GM12892 (cell line): ENCODE measurements around the gene RABGAP1.

Experiments
- POLR2A ChIP-seq: IDR thresholded peaks from 2 replicates; pipeline ENCODE4 v1.6.1; 2011; ENCODE audit warnings: low read depth, low read length, control low read depth
- POLR2AphosphoS5 ChIP-seq: IDR thresholded peaks from 2 replicates; pipeline ENCODE4 v1.6.1; 2011; ENCODE audit warnings: low read depth, low read length, control low read depth
- TAF1 ChIP-seq: IDR thresholded peaks from 2 replicates; pipeline ENCODE4 v1.6.1; 2011; ENCODE audit warnings: low read depth, mild to moderate bottlenecking, control low read depth, low read length, borderline replicate concordance

DNA sequence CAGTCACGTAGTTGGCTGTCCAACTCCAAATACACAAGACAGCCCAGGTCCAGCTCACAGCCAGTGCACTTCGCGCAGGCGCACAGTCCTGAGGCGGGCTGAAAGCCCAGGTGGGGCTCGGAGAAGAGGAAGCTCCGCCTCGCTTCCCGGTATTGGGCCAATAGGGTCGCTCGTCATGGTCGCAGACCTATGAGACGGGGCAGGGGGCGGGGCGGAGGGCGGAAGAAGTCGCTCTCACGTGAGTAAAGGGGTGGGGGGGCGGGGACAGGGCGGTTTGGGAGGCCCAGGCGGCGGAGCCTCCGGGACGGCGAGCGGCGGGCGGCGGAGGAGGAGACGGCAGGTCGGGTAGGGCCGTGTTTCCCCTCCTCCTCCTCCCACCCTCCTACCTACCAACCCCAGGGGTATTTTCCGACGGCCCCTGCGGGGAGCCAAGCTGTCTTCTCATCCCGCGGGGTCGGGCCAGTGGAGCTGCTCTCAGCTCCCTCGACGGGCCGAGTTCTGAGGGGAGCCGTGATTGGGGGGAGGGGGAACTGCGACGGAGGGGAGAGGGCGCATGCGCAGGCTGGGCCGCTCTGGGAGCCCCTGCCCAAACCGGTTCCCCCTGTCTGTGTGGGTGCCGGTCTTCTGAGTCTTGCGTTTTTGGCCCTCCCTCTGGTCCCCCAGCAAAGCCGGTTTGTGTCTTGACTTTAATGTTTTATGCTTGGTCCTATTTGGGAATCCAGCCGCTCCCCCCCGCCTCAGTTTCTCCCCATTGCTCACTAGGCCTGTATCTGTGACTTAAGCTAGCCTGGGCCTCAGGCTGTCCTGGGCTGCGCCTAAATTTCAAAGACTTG lies at the start of gene RABGAP1:
- TF ChIP-seq POLR2A, result peak; percentile 85
- peak; percentile 75 for TF ChIP-seq POLR2AphosphoS5
- no peak; the same call in none of the 2 replicates for TF ChIP-seq TAF1
